Esophagus squamous epithelium (tissue), 4 donors: ENCODE data around the gene KRTAP5-11.

ENCODE experiments used
- CTCF ChIP-seq, 6 experiments: fragments of 450-650 bp in 4 of 6; fragments of 200-600 bp in 2 of 6; sonication (generic) in 2 of 6; IDR thresholded peaks; one replicate each; pipeline ENCODE4 v1.5.1; 2016 to 2019; ENCODE audit warnings: antibody characterized with exemption in 6 of 6, mild to moderate bottlenecking in 4 of 6, moderate library complexity in 4 of 6
- POLR2A ChIP-seq, 4 donors: fragments of 450-650 bp; IDR thresholded peaks; one replicate each; pipeline ENCODE4 v1.6.1; 2017; ENCODE audit warnings: antibody characterized with exemption in 4 of 4, mild to moderate bottlenecking in 4 of 4, moderate library complexity in 3 of 4

- TF ChIP-seq CTCF (IDR thresholded peaks at IDR 0.05) (no peak), POLR2A (IDR thresholded peaks at IDR 0.05) (no peak)
These were observed 23.7 kb downstream of the KRTAP5-11 start for GRCh38 chr11:71558996-71559395.
